LNCaP clone FGC (cell line): ENCODE results near the gene ARHGAP23.
"Not testable (repeated sequence)": the region's sequence is repeated elsewhere in the genome, so short reads cannot be mapped to it uniquely, and the experiment has no call there.

Experiments used
- DNase-seq: peaks from one replicate; pipeline ENCODE4 v3.0.0-alpha.2; 2011; ENCODE audit warnings: low read depth
- H3K4me3 ChIP-seq: 2 replicates; pipeline ENCODE4 v1.5.1; 2011; ENCODE audit warnings: mild to moderate bottlenecking, low read depth, low read length, control low read depth
- CTCF ChIP-seq: IDR thresholded peaks from 2 replicates; pipeline ENCODE4 v1.5.1; 2012; ENCODE audit warnings: mild to moderate bottlenecking; ENCODE audit not compliant: control insufficient read depth, insufficient read depth; ENCODE audit errors: extremely low read depth

The ARHGAP23 gene

GRCh38 chr17:38508954-38509771, 80.9 kb downstream of the ARHGAP23 start:
- DNase-seq = peak; percentile 13

GRCh38 chr17:38509772-38510420, 81.6 kb downstream of the ARHGAP23 start:
- no peak for TF ChIP-seq CTCF

More at GRCh38 chr17:38508954-38509771, 80.9 kb downstream of the ARHGAP23 start:
- H3K4me3 ChIP-seq = no peak overlapping the region
- peak; percentile 33 for TF ChIP-seq CTCF

GRCh38 chr17:38510421-38511149, 82.3 kb downstream of the ARHGAP23 start:
- TF ChIP-seq CTCF = peak; percentile 34; the same call in 1 of the 2 replicates
- no peak overlapping the region for H3K4me3 ChIP-seq
- DNase-seq = no peak

More at GRCh38 chr17:38509772-38510420, 81.6 kb downstream of the ARHGAP23 start:
- no peak for DNase-seq
- H3K4me3 ChIP-seq = no peak overlapping the region

GRCh38 chr17:38511150-38512108, 83.2 kb downstream of the ARHGAP23 start:
- TF ChIP-seq CTCF = no peak
- no peak for DNase-seq
- H3K4me3 ChIP-seq = no peak overlapping the region

GRCh38 chr17:38512473-38513058, 84.3 kb downstream of the ARHGAP23 start:
- TF ChIP-seq CTCF = no peak
- H3K4me3 ChIP-seq = no peak overlapping the region
- DNase-seq = no peak

GRCh38 chr17:38526526-38526925, 98.3 kb downstream of the ARHGAP23 start:
- not testable (repeated sequence) for DNase-seq, H3K4me3 ChIP-seq

GRCh38 chr17:38528141-38528540, 99.9 kb downstream of the ARHGAP23 start:
- H3K4me3 ChIP-seq, DNase-seq: not testable (repeated sequence)

- H3K4me3 ChIP-seq, DNase-seq: not testable (repeated sequence)
Measured at GRCh38 chr17:38530856-38531255, 102.6 kb downstream of the ARHGAP23 start.

- not testable (repeated sequence) for H3K4me3 ChIP-seq, DNase-seq
Measured at GRCh38 chr17:38531761-38532160, 103.5 kb downstream of the ARHGAP23 start.
